Prostate gland (tissue), 2 donors: ENCODE measurements around the gene DCAF10. TPM values are rescaled to one million over a fixed set of nuclear protein-coding genes. Genes with fewer than 3 reads are reported as not detected.

Experiments used
- DNase-seq: peaks from one replicate; pipeline ENCODE4 v3.0.0-alpha.2; 2019; ENCODE audit warnings: low spot score
- H3K27ac ChIP-seq, 2 donors: fragments of 200-600 bp; sonication (generic); 2 replicates each; pipeline ENCODE4 v1.5.1; 2017 to 2019
- H3K27me3 ChIP-seq: fragments of 200-600 bp; sonication (generic); replicated peaks from 2 replicates; pipeline ENCODE4 v1.5.1; 2019; ENCODE audit not compliant: insufficient read depth
- H3K36me3 ChIP-seq, 2 donors: fragments of 200-600 bp; sonication (generic); 1 replicate in 1 of 2; 2 replicates in 1 of 2; pipeline versions ENCODE4 v1.5.1 to v1.8.1; 2017 to 2019
- H3K4me1 ChIP-seq: fragments of 200-600 bp; sonication (generic); replicated peaks from 2 replicates; pipeline ENCODE4 v1.5.1; 2019
- H3K4me3 ChIP-seq, 2 donors: fragments of 200-600 bp; sonication (generic); 2 replicates each; pipeline ENCODE4 v1.5.1; 2017 to 2019
- H3K9me3 ChIP-seq: fragments of 200-600 bp; sonication (generic); 2 replicates; pipeline ENCODE4 v1.5.1; 2017
- POLR2A ChIP-seq: fragments of 450-650 bp; IDR thresholded peaks from one replicate; pipeline ENCODE4 v1.6.1; 2016; ENCODE audit warnings: antibody characterized with exemption, mild to moderate bottlenecking
- POLR2AphosphoS5 ChIP-seq: sonication (generic); formaldehyde crosslinking; IDR thresholded peaks from one replicate; pipeline ENCODE4 v1.6.1; 2017; ENCODE audit warnings: antibody characterized with exemption
- WGBS: methylation state at CpG from one replicate; pipeline ENCODE4 v1.1.5; 2018; 5-methylcytosine and 5-hydroxymethylcytosine counted together
- intact Hi-C: fragments of 100-400 bp; cut with DNase I; formaldehyde crosslinking; loops from one replicate; pipeline ENCODE4 v1.14.2; 2022
- total RNA-seq, 2 donors: library from RNA; depleted of rRNA; stranded (reverse); fragments of >200 nt; gene quantifications; one replicate each; pipeline ENCODE4 v1.1.0, GENCODE V29; 2016
- TF ChIP-seq, protein P1 (sequence below), 4 experiments: fragments of 200-600 bp in 2 of 4; fragments of 450-650 bp in 2 of 4; sonication (generic) in 2 of 4; IDR thresholded peaks; 1 replicate in 3 of 4; 2 replicates in 1 of 4; pipeline ENCODE4 v1.5.1; 2016 to 2019; ENCODE audit warnings: antibody characterized with exemption in 4 of 4, mild to moderate bottlenecking in 2 of 4, moderate library complexity in 2 of 4

The DCAF10 gene
- total RNA-seq, 2 donors from 2014 or later = 24.2 to 30.5 TPM

DNA sequence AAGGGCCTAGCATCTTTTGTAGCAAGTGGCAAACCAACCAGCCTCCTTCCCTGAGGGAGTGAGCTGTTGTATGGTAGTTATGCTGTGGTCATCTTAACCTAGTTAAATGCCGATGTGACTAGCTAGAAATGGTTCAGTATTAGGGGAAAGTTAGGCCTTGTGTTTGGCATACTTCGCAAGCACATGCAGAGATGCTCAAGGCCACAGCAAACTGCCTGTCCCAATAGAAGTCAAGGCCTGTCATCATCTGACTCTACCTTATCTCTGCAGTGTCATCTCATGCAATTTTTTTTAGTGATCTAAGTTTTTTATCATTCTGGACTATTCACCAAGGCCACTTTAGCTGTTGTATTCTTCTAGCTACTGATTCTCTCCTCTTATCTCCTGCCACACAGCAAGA, 10.5 kb upstream of the DCAF10 start:
- DNase-seq = no peak
- Histone ChIP-seq H3K27me3 (no peaks in the 10 kb centered on the region), H3K9me3 (no peaks in the 10 kb centered on the region), H3K4me3 (no peak overlapping the region), H3K36me3 (no peaks in the 10 kb centered on the region), H3K4me1 (no peaks in the 10 kb centered on the region), H3K27ac (no peak overlapping the region)
- intact Hi-C loops = no loop called here
- 97% methylated on average over 2 of the region's 2 CpGs for WGBS
- TF ChIP-seq, protein P1, sequence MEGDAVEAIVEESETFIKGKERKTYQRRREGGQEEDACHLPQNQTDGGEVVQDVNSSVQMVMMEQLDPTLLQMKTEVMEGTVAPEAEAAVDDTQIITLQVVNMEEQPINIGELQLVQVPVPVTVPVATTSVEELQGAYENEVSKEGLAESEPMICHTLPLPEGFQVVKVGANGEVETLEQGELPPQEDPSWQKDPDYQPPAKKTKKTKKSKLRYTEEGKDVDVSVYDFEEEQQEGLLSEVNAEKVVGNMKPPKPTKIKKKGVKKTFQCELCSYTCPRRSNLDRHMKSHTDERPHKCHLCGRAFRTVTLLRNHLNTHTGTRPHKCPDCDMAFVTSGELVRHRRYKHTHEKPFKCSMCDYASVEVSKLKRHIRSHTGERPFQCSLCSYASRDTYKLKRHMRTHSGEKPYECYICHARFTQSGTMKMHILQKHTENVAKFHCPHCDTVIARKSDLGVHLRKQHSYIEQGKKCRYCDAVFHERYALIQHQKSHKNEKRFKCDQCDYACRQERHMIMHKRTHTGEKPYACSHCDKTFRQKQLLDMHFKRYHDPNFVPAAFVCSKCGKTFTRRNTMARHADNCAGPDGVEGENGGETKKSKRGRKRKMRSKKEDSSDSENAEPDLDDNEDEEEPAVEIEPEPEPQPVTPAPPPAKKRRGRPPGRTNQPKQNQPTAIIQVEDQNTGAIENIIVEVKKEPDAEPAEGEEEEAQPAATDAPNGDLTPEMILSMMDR (IDR thresholded peaks at IDR 0.05) = no peak
- no peak for TF ChIP-seq POLR2A
- no peak for TF ChIP-seq POLR2AphosphoS5

DNA sequence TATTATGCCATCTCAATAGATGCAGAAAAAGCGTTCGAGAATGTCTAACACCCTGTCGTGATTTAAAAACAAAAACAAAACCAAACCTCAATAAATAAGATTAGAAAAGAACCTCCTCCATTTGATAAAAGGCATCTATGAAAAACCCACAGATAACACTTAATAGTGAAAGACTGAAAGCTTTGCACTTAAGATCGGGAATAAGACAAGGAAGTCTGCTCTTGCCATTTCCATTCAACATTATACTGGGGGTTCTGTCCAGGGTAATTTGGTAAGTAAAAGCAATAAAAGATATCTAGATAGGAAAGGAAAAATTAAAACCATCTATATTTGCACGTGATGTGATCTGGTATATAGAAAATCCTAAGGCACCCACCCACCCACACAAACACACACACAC, 8.5 kb upstream of the DCAF10 start:
- Histone ChIP-seq H3K4me3 (no peak overlapping the region), H3K36me3 (no peaks in the 10 kb centered on the region), H3K27ac (no peak overlapping the region), H3K27me3 (no peaks in the 10 kb centered on the region), H3K9me3 (no peaks in the 10 kb centered on the region), H3K4me1 (no peaks in the 10 kb centered on the region)
- no peak for TF ChIP-seq POLR2AphosphoS5
- no peak for TF ChIP-seq POLR2A
- TF ChIP-seq, protein P1 (IDR thresholded peaks at IDR 0.05) = no peak
- no peak for DNase-seq
- intact Hi-C loops = no loop called here
- WGBS = 90% methylated on average over 5 of the region's 5 CpGs

DNA sequence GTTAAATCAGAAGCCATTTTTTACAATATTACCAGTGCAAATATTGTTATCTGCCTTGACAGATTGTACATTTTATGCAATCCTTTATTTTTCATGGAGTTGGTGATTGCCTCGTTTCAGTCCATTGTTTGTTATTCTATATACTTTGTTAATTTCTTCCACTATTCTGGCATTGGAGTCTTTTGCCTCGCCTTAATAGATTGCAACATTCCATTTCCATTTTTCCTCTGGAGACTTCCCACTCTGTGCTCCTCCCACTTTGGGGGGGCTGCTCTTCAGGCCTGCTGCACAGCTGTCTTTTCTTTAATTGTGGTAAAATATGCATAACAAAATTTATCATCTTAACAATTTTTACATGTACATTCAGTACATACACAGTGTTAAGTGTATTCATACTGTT, 4.4 kb upstream of the DCAF10 start:
- WGBS = 37% methylated on average over 2 of the region's 2 CpGs
- no peaks in the 10 kb centered on the region for H3K36me3 ChIP-seq
- no peak overlapping the region for H3K27ac ChIP-seq
- intact Hi-C loops = no loop called here
- H3K4me3 ChIP-seq = no peak overlapping the region
- no peak for TF ChIP-seq POLR2AphosphoS5
- TF ChIP-seq, protein P1 (IDR thresholded peaks at IDR 0.05) = no peak
- TF ChIP-seq POLR2A = no peak
- H3K27me3 ChIP-seq = no peaks in the 10 kb centered on the region
- no peaks in the 10 kb centered on the region for H3K9me3 ChIP-seq
- H3K4me1 ChIP-seq = no peaks in the 10 kb centered on the region
- no peak for DNase-seq

DNA sequence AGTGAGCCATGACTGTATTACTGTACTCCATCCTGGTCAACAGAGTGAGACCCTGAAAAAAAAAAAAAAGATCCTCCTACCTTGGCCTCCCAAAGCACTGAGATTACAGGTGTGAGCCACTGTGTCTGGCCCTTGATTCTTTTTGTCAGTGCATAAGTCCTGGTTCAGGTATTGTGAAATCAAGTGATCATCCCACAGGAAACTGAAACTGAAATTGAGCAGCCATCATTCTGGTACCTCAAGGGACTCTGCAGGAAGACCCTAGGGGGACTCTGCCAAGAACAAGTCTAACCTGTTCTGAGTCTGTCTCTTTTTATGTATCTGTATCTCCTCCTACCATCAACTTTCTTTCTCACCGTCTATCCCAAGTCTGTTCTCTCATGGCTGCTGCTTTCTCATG, 1.9 kb upstream of the DCAF10 start:
- 0% methylated on average over 1 of the region's 1 CpG for WGBS
- no peaks in the 10 kb centered on the region for H3K36me3 ChIP-seq
- no peak overlapping the region for H3K4me3 ChIP-seq
- H3K27ac ChIP-seq = no peak overlapping the region
- TF ChIP-seq POLR2AphosphoS5 (no peak), POLR2A (no peak)
- peaks cover 3% of the 10 kb centered on the region for H3K4me1 ChIP-seq
- intact Hi-C loops = no loop called here
- no peaks in the 10 kb centered on the region for H3K27me3 ChIP-seq
- DNase-seq = no peak
- no peaks in the 10 kb centered on the region for H3K9me3 ChIP-seq

DNA sequence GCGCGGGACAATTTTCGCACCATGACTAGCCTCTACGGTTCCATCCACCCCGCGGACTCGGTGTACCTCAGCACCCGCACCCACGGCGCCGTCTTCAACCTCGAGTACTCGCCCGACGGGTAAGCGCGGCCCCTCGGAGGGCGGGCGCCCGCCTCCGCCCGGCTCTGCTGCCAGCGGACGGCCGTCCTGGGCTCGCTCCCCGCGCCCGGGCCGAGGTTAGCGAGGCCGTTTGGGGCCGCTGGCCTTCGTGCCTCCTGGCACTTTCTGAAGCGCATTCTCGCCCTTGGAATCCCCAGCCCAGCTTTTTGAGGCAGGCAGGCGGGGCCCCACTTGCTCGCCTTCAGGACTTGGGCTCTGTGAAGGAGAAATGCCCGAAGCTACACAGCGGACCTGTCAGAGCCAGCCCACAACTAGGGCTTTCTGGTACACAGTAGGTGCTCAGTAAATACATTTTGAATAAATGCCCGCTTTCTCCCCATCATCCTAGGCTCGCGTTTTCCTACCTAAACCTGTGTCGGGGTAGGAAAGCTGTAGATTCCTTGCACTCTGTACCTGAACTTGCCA, 772 bp downstream of the DCAF10 start:
- Histone ChIP-seq H3K27me3 (no peaks in the 10 kb centered on the region), H3K9me3 (no peaks in the 10 kb centered on the region), H3K4me3 (peak overlapping the region; percentile 82 to 93), H3K36me3 (no peaks in the 10 kb centered on the region), H3K27ac (peak overlapping the region; percentile 82 to 86), H3K4me1 (peaks cover 3% of the 10 kb centered on the region)
- WGBS = 1% methylated on average over 40 of the region's 45 CpGs
- TF ChIP-seq POLR2A = no peak
- no peak for TF ChIP-seq POLR2AphosphoS5
- TF ChIP-seq, protein P1 (IDR thresholded peaks at IDR 0.05) = no peak
- DNase-seq = peak; percentile 7
- intact Hi-C loops = no loop called here
